ENCODE results near the gene TAGLN2. TPM values are rescaled to one million over a fixed set of nuclear protein-coding genes. Genes with fewer than 3 reads are reported as not detected.

Gene TAGLN2
- 533 and 536 TPM in 2 replicates for polyA plus RNA-seq (2011; rRNA removed)
- polyA plus RNA-seq (2012; cell fraction: cytosol; rRNA removed): 1,020 and 1,221 TPM in 2 replicates
- polyA plus RNA-seq (2012; cell fraction: nucleus; rRNA removed): 1,181 and 1,326 TPM in 2 replicates
- 781 to 811 TPM (median 806 TPM) in 3 replicates for polyA plus RNA-seq (2017; fragmentation: RNase III; extraction: RNeasy Plus Mini Kit Qiagen cat#74134 plus additional on column Dnase treatment)
- 437 and 484 TPM in 2 replicates for polyA minus RNA-seq (2011; rRNA and poly(A)+ RNA removed)

DNA sequence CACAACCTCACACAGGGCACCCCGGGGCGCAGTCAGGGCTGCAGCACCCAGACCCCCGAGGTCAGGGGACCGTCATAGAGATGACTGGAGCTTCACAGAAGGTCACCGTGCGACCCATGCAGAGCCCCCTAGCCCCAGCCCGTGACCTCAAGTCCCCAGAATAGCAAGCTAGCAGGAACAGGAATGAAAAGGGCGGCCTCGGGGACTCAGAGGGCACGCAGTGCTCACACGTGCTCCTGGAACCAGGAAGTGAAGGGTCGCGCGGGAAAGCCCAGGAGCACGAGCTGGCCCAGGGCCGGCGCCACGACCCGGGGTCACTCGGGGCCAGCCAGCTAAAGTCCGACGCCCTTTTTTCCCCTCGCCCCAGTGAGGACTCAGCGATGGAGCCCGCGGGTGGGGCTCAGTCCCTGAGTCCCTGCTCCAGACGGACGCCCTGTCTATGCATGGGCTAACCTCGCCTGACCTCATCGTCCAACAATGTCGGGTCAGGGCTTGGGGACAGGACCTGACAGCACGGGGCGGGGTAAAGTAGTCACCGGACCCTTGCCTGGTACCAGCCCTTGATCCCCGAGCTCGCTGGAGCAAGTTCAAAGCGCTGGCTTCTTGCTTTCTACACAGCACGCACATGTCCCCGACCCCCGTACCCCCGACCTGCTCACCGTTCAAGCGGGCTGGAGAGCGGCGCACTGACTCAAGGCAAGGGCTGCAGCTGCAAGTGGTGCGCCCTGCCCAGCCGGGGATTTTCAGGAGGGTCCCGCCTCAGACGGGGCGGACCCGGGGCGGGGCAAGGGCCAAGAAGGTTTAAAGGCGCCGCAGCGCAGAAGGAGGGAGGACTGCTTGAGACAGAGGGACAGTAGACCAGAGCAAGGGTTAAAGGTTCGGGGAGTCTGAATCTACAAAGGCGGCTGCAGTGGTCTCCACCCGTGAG is at the start of gene TAGLN2:
TSS of gene TAGLN2 (minus strand) at position 717 of the 928 bp plus-strand sequence. CDS start 4,998 bp downstream, outside the sequence.
- ChIA-PET CTCF (interaction anchor here (0.8 to 22.4 kb wide), 10 partner anchors 9 to 748 kb away, joined by 3 to 665 read pairs (median 6); partner anchors contain the start of gene IGSF9), POLR2A (interaction anchor here (1.0 to 2.4 kb wide), 6 partner anchors 9 to 107 kb away, joined by 3 to 17 read pairs (median 4); partner anchors contain the start of genes IGSF9 and PIGM)
- Histone ChIP-seq H3K27ac (peak within 1 kb of the TSS; percentile 97 to 99), H3K9me3 (no peaks in the 10 kb centered on the region), H3K4me3 (peak within 1 kb of the TSS; percentile 87), H3K4me1 (peaks cover 41% of the 10 kb centered on the region), H3K4me2 (peak within 1 kb of the TSS; percentile 97)
- FAIRE-seq (no peak), ATAC-seq (peak; percentile 67 to 84), DNase-seq (ENCODE audit: low read depth in 1 of 2, low spot score in 1 of 2) (peak; percentile 92 to 96)
- WGBS (ENCODE audit: missing lambda C conversion rate): 2% methylated on average over 34 of the region's 58 CpGs
- TF ChIP-seq, protein P1, sequence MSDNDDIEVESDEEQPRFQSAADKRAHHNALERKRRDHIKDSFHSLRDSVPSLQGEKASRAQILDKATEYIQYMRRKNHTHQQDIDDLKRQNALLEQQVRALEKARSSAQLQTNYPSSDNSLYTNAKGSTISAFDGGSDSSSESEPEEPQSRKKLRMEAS (IDR thresholded peaks at IDR 0.05): peak; percentile 90
- TF ChIP-seq ZC3H11A (IDR thresholded peaks at IDR 0.05) (peak; percentile 13; the same call in 1 of the 2 replicates), EHF (CRISPR knock-in tag; IDR thresholded peaks at IDR 0.05) (peak; percentile 90; the same call in 1 of the 2 replicates), HEYL (CRISPR knock-in tag; IDR thresholded peaks at IDR 0.05) (no peak), FOSL2 (IDR thresholded peaks at IDR 0.05) (no peak), FOSL2 (CRISPR knock-in tag; IDR thresholded peaks at IDR 0.05) (peak; percentile 40), GATA3 (IDR thresholded peaks at IDR 0.05; ENCODE audit: borderline replicate concordance) (peak; percentile 37; the same call in 1 of the 2 replicates), ZSCAN20 (CRISPR knock-in tag; IDR thresholded peaks at IDR 0.05) (no peak), HDAC2 (IDR thresholded peaks at IDR 0.05) (no peak), NFE2L2 (conservative IDR thresholded peaks at IDR 0.05; ENCODE audit: low read length) (no peak), SMC3 (IDR thresholded peaks at IDR 0.05) (no peak), CBX8 (IDR thresholded peaks at IDR 0.05) (no peak), JUN (IDR thresholded peaks at IDR 0.05) (peak; percentile 76 to 79; a peak in 4 of 5 replicates), RFX5 (IDR thresholded peaks at IDR 0.05) (no peak), PHF8 (IDR thresholded peaks at IDR 0.05; ENCODE audit: borderline replicate concordance, low read depth) (peak; percentile 28; the same call in 1 of the 2 replicates), HOXA7 (CRISPR knock-in tag; IDR thresholded peaks at IDR 0.05) (peak; percentile 97), CHD4 (IDR thresholded peaks at IDR 0.05; ENCODE audit: borderline replicate concordance) (no peak), HOXB13 (CRISPR knock-in tag; IDR thresholded peaks at IDR 0.05; ENCODE audit: low read depth) (peak; percentile 42; the same call in 1 of the 2 replicates), NR3C1 (IDR thresholded peaks at IDR 0.05) (no peak), POLR2AphosphoS2 (conservative IDR thresholded peaks at IDR 0.05; ENCODE audit: low read length) (peak; percentile 78; the same call in 1 of the 2 replicates), KDM5A (IDR thresholded peaks at IDR 0.05) (no peak), CEBPB (IDR thresholded peaks at IDR 0.05) (no peak; a peak in 1 of 4 replicates), ESRRA (IDR thresholded peaks at IDR 0.05; ENCODE audit: borderline replicate concordance, low read length) (no peak), MAFK (IDR thresholded peaks at IDR 0.05; ENCODE audit: partially characterized antibody) (no peak), FOXS1 (CRISPR knock-in tag; IDR thresholded peaks at IDR 0.05) (0 out of 2 replicates have a peak, but pooled peaks have one; percentile 41), BHLHE40 (IDR thresholded peaks at IDR 0.05; ENCODE audit: low read depth, low read length) (peak; percentile 61; the same call in 1 of the 2 replicates), RAD21 (conservative IDR thresholded peaks at IDR 0.05 in 1 of 2, IDR thresholded peaks at IDR 0.05 in 1 of 2) (no peak), ZFP36 (IDR thresholded peaks at IDR 0.05; ENCODE audit: borderline replicate concordance, partially characterized antibody) (no peak), KDM1A (IDR thresholded peaks at IDR 0.05; ENCODE audit: low read depth) (no peak), POLR2A (IDR thresholded peaks at IDR 0.05; ENCODE audit: low read length) (peak; percentile 96), MYC (IDR thresholded peaks at IDR 0.05; ENCODE audit: borderline replicate concordance, low read length) (peak; percentile 90), MAZ (IDR thresholded peaks at IDR 0.05; ENCODE audit: borderline replicate concordance, low read depth, low read length) (peak; percentile 54; the same call in 1 of the 2 replicates)
- TF ChIP-seq, protein P2, sequence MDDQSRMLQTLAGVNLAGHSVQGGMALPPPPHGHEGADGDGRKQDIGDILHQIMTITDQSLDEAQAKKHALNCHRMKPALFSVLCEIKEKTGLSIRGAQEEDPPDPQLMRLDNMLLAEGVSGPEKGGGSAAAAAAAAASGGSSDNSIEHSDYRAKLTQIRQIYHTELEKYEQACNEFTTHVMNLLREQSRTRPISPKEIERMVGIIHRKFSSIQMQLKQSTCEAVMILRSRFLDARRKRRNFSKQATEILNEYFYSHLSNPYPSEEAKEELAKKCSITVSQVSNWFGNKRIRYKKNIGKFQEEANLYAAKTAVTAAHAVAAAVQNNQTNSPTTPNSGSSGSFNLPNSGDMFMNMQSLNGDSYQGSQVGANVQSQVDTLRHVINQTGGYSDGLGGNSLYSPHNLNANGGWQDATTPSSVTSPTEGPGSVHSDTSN (IDR thresholded peaks at IDR 0.05): 0 out of 2 replicates have a peak, but pooled peaks have one; percentile 19
- TF ChIP-seq, protein P3, sequence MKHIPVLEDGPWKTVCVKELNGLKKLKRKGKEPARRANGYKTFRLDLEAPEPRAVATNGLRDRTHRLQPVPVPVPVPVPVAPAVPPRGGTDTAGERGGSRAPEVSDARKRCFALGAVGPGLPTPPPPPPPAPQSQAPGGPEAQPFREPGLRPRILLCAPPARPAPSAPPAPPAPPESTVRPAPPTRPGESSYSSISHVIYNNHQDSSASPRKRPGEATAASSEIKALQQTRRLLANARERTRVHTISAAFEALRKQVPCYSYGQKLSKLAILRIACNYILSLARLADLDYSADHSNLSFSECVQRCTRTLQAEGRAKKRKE (CRISPR knock-in tag; IDR thresholded peaks at IDR 0.05; ENCODE audit: low read depth): 0 out of 2 replicates have a peak, but pooled peaks have one; percentile 85
- TF ChIP-seq, protein P4, sequence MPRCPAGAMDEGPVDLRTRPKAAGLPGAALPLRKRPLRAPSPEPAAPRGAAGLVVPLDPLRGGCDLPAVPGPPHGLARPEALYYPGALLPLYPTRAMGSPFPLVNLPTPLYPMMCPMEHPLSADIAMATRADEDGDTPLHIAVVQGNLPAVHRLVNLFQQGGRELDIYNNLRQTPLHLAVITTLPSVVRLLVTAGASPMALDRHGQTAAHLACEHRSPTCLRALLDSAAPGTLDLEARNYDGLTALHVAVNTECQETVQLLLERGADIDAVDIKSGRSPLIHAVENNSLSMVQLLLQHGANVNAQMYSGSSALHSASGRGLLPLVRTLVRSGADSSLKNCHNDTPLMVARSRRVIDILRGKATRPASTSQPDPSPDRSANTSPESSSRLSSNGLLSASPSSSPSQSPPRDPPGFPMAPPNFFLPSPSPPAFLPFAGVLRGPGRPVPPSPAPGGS (IDR thresholded peaks at IDR 0.05): peak; percentile 77; the same call in 1 of the 3 replicates
- TF ChIP-seq, protein P5, sequence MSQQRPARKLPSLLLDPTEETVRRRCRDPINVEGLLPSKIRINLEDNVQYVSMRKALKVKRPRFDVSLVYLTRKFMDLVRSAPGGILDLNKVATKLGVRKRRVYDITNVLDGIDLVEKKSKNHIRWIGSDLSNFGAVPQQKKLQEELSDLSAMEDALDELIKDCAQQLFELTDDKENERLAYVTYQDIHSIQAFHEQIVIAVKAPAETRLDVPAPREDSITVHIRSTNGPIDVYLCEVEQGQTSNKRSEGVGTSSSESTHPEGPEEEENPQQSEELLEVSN (IDR thresholded peaks at IDR 0.05; ENCODE audit: borderline replicate concordance, low read depth): peak; percentile 94
- TF ChIP-seq, protein P6, sequence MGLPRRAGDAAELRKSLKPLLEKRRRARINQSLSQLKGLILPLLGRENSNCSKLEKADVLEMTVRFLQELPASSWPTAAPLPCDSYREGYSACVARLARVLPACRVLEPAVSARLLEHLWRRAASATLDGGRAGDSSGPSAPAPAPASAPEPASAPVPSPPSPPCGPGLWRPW (IDR thresholded peaks at IDR 0.05): no peak

Data from A549 (cell line).